MM.1S (cell line): ENCODE data around the gene ANKH.

ENCODE experiments used
- DNase-seq: peaks from one replicate; pipeline ENCODE4 v3.0.0-alpha.2; 2015
- H2AFZ ChIP-seq: fragments of 300-600 bp; sonication (generic); 2 replicates; pipeline ENCODE4 v1.6.0; 2016; ENCODE audit warnings: antibody characterized with exemption, low read length
- H3F3A ChIP-seq: fragments of 300-600 bp; sonication (generic); 2 replicates; pipeline ENCODE4 v1.6.1; 2016; ENCODE audit warnings: mild to moderate bottlenecking, antibody characterized with exemption, low read length, moderate library complexity, mixed read lengths; ENCODE audit not compliant: insufficient read depth
- H3K27ac ChIP-seq: fragments of 300-600 bp; sonication (generic); 2 replicates; pipeline ENCODE4 v1.5.1; 2016; ENCODE audit warnings: mild to moderate bottlenecking, low read length
- H3K27me3 ChIP-seq: fragments of 300-600 bp; sonication (generic); replicated peaks from 2 replicates; pipeline ENCODE4 v1.6.0; 2016; ENCODE audit warnings: low read length; ENCODE audit not compliant: insufficient read depth
- H3K36me3 ChIP-seq: fragments of 300-600 bp; sonication (generic); replicated peaks from 2 replicates; pipeline ENCODE4 v1.6.1; 2016; ENCODE audit warnings: mild to moderate bottlenecking, low read length, mixed read lengths; ENCODE audit not compliant: insufficient read depth
- H3K4me1 ChIP-seq: fragments of 300-600 bp; sonication (generic); 2 replicates; pipeline ENCODE4 v1.6.1; 2016; ENCODE audit warnings: low read length, mixed read lengths
- H3K4me2 ChIP-seq: fragments of 300-600 bp; sonication (generic); 2 replicates; pipeline ENCODE4 v1.6.0; 2016; ENCODE audit warnings: low read depth, low read length
- H3K4me3 ChIP-seq: fragments of 300-600 bp; sonication (generic); 2 replicates; pipeline ENCODE4 v1.5.1; 2016; ENCODE audit warnings: low read length, mixed read lengths
- H3K79me2 ChIP-seq: fragments of 300-600 bp; sonication (generic); 2 replicates; pipeline ENCODE4 v1.6.1; 2016; ENCODE audit warnings: mixed run types, low read length, mixed read lengths
- H3K9ac ChIP-seq: fragments of 300-600 bp; sonication (generic); 2 replicates; pipeline ENCODE4 v1.6.1; 2016; ENCODE audit warnings: low read length, mixed read lengths
- H3K9me2 ChIP-seq: fragments of 300-600 bp; sonication (generic); replicated peaks from 2 replicates; pipeline ENCODE4 v1.6.1; 2016; ENCODE audit warnings: mild to moderate bottlenecking, low read length, mixed read lengths; ENCODE audit not compliant: insufficient read depth
- H3K9me3 ChIP-seq: fragments of 300-600 bp; sonication (generic); replicated peaks from 2 replicates; pipeline ENCODE4 v1.6.1; 2016; ENCODE audit warnings: mild to moderate bottlenecking, low read length, mixed read lengths; ENCODE audit not compliant: insufficient read depth
- H4K20me1 ChIP-seq: fragments of 300-600 bp; sonication (generic); 2 replicates; pipeline ENCODE4 v1.6.1; 2016; ENCODE audit warnings: mild to moderate bottlenecking, low read length, moderate library complexity, mixed read lengths; ENCODE audit not compliant: insufficient read depth
- EZH2 ChIP-seq: fragments of 300-600 bp; sonication (generic); optimal IDR thresholded peaks from 2 replicates; pipeline ENCODE3; 2017; ENCODE audit warnings: low read depth, mild to moderate bottlenecking, antibody characterized with exemption, low read length, mixed read lengths
- EZH2phosphoT487 ChIP-seq: fragments of 300-600 bp; sonication (generic); IDR thresholded peaks from 2 replicates; pipeline ENCODE4 v1.6.1; 2018; ENCODE audit warnings: antibody characterized with exemption, low read length
- TF ChIP-seq, protein P1 (sequence below): fragments of 300-600 bp; sonication (generic); IDR thresholded peaks from 2 replicates; pipeline ENCODE4 v1.5.1; 2016; ENCODE audit warnings: antibody characterized with exemption, low read length, mixed read lengths

Gene ANKH

GRCh38 chr5:14708551-14708950 lies 163.0 kb downstream of the ANKH start:
- no peaks in the 10 kb centered on the region for H4K20me1 ChIP-seq
- no peaks in the 10 kb centered on the region; the same call in 1 of the 2 replicates for H3F3A ChIP-seq
- H3K27me3 ChIP-seq, result no peaks in the 10 kb centered on the region
- H3K79me2 ChIP-seq, result 0 out of 2 replicates have a peak, but pooled peaks cover 7% of the 10 kb centered on the region
- H3K4me2 ChIP-seq, result no peak overlapping the region
- no peak overlapping the region for H2AFZ ChIP-seq
- no peak overlapping the region for H3K27ac ChIP-seq
- TF ChIP-seq EZH2phosphoT487 (no peak), EZH2 (no peak)
- TF ChIP-seq, protein P1, sequence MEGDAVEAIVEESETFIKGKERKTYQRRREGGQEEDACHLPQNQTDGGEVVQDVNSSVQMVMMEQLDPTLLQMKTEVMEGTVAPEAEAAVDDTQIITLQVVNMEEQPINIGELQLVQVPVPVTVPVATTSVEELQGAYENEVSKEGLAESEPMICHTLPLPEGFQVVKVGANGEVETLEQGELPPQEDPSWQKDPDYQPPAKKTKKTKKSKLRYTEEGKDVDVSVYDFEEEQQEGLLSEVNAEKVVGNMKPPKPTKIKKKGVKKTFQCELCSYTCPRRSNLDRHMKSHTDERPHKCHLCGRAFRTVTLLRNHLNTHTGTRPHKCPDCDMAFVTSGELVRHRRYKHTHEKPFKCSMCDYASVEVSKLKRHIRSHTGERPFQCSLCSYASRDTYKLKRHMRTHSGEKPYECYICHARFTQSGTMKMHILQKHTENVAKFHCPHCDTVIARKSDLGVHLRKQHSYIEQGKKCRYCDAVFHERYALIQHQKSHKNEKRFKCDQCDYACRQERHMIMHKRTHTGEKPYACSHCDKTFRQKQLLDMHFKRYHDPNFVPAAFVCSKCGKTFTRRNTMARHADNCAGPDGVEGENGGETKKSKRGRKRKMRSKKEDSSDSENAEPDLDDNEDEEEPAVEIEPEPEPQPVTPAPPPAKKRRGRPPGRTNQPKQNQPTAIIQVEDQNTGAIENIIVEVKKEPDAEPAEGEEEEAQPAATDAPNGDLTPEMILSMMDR, result no peak
- no peak for DNase-seq
- no peaks in the 10 kb centered on the region; the same call in 1 of the 2 replicates for H3K36me3 ChIP-seq
- no peak overlapping the region for H3K4me3 ChIP-seq
- no peaks in the 10 kb centered on the region for H3K4me1 ChIP-seq
- H3K9ac ChIP-seq, result no peak overlapping the region
- H3K9me3 ChIP-seq, result no peaks in the 10 kb centered on the region
- H3K9me2 ChIP-seq, result no peaks in the 10 kb centered on the region

DNA sequence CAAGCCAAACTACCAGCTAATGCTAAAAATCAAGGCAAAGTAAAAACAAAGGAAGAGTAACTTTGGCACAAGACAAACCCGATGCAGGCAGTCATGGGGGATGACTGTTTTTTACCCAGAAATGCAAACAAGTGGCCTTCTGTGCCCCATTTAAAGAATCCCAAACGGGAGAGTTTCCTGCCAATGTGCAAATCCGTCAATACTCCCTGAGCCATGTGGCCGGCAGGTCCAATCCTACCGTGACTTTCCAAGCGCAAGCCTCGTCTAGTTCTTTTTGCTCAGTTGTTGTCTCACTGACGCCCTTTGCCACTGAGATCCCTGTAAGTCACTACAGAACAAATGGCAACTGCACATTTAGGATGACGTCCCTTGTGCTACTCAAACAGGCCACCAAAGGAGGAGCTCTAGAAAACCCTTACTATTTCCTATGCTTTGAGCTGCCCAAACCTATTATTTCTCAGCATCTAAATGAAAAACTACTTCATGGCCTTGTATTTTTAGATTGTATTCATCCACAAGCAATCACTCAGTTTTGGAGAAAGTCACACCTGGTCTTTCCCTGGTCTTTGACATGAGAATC lies 163.7 kb downstream of the ANKH start:
- Histone ChIP-seq H3F3A (no peaks in the 10 kb centered on the region; the same call in 1 of the 2 replicates), H3K9me3 (no peaks in the 10 kb centered on the region), H3K4me2 (no peak overlapping the region), H3K36me3 (no peaks in the 10 kb centered on the region; the same call in 1 of the 2 replicates), H2AFZ (no peak overlapping the region), H3K4me3 (no peak overlapping the region), H3K27ac (no peak overlapping the region), H3K9me2 (no peaks in the 10 kb centered on the region), H3K4me1 (no peaks in the 10 kb centered on the region), H3K9ac (no peak overlapping the region), H4K20me1 (no peaks in the 10 kb centered on the region), H3K27me3 (no peaks in the 10 kb centered on the region), H3K79me2 (0 out of 2 replicates have a peak, but pooled peaks cover 7% of the 10 kb centered on the region)
- TF ChIP-seq EZH2, result no peak
- TF ChIP-seq, protein P1, result no peak
- no peak for DNase-seq

GRCh38 chr5:14706615-14707021 lies 165.0 kb downstream of the ANKH start:
- no peaks in the 10 kb centered on the region; the same call in 1 of the 2 replicates for H3K36me3 ChIP-seq
- no peaks in the 10 kb centered on the region for H3K9me3 ChIP-seq
- no peaks in the 10 kb centered on the region for H3K27me3 ChIP-seq
- H4K20me1 ChIP-seq, result no peaks in the 10 kb centered on the region
- H3K4me3 ChIP-seq, result no peak overlapping the region
- H3F3A ChIP-seq, result no peaks in the 10 kb centered on the region; the same call in 1 of the 2 replicates
- no peak overlapping the region for H3K4me2 ChIP-seq
- no peak overlapping the region for H3K9ac ChIP-seq
- H3K4me1 ChIP-seq, result no peaks in the 10 kb centered on the region
- 0 out of 2 replicates have a peak, but pooled peaks cover 7% of the 10 kb centered on the region for H3K79me2 ChIP-seq
- H3K9me2 ChIP-seq, result no peaks in the 10 kb centered on the region
- DNase-seq, result no peak
- H3K27ac ChIP-seq, result no peak overlapping the region
- no peak overlapping the region for H2AFZ ChIP-seq
- TF ChIP-seq, protein P1, result no peak
- TF ChIP-seq EZH2phosphoT487 (no peak), EZH2 (no peak)
